Endometrial microvascular endothelial cells (primary cell): Measurements from ENCODE around the gene GGPS1. TPM values are rescaled to one million over a fixed set of nuclear protein-coding genes. Genes with fewer than 3 reads are reported as not detected.
"Not testable (repeated sequence)": the region's sequence is repeated elsewhere in the genome, so short reads cannot be mapped to it uniquely, and the experiment has no call there.

Source experiments
- in situ Hi-C: cut with HindIII; loops from 2 replicates; pipeline ENCODE4 v1.10.0; 2017; ENCODE audit warnings: low sequenced_read_pairs, low pct_unique_long_range_greater_than_20kb; ENCODE audit errors: inconsistent ontology term
- total RNA-seq: library from RNA; depleted of rRNA; stranded (reverse); fragments of >200 nt; gene quantifications from one replicate; pipeline ENCODE4 v1.2.3, GENCODE V29; 2015; ENCODE audit errors: inconsistent ontology term

The GGPS1 gene
- total RNA-seq, 1 donor from 2014 or later: 20.8 TPM

DNA sequence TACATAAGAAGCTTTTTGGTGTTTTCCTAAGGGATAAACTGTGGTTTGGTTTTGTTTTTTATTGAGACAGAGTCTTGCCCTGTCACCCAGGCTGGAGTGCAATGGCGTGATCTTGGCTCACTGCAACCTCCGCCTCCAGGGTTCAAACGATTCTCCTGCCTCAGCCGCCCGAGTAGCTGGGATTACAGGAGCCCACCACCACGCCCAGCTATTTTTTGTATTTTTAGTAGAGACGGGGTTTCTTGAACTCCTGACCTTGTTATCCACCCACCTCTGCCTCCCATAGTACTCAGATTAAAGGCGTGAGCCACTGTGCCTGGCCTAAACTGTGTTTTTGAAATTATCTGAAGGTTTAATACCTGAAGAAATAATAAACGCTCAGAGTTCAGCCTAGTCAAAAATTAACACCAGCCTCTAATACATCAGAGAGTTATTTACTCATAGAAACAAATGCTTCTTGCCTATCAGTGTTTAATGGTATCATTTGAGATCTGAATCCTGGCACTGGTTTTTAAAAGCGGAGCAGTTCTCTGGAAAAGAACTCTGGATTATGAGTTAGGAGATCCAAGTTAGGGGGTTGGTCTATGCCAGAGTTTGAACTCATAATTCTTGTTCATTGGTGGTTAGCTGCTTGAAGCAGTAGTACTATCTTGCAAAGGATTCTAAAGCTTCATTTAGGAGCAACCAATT is 29.1 kb upstream of the GGPS1 start:
- in situ Hi-C loops: no loop called here

- in situ Hi-C loops: no loop called here
Observed at GRCh38 chr1:235302143-235302542, 26.2 kb upstream of the GGPS1 start.

DNA sequence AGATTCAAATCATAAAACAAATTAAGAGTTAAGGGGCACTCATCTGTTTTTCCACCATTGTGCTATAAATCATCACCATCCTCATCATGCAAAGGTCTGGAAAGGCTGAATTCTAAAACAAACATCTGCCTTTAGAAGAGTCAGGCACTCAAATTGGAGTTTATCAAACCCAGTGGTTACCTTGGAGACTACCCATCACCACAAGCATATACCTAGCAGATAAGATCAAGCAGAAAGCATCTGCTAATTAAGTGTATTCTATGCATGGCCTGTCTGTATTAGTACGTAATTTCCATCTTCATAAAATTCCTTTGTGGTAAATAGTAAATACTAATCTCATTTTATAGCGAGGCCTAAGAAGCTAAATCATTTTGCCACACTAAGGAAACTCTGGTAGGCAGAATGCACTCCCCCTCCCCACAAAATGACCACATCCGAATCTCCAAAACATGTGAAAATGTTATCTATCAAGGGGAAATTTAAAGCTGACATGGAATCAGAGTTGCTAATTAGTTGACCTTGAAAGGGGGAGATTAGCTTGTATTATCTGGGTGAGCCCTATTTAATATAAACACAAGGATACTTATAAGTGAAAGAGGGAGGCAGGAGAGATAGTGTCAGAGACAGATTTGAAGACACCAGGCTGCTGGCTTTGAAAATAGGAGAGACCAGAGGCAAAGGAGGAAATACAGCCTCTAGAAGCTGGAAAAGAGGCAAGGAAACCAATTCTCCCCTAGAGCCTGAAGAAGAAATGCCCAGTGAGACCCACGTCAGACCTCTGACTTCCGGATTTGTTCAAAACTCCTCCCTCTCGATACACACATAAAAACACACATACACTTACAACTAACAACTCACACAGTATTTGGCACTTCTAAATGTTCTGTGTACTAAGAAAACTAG is 23.6 kb upstream of the GGPS1 start:
- in situ Hi-C loops: no loop called here

- in situ Hi-C loops: no loop called here
Observed at GRCh38 chr1:235307158-235308124, 20.9 kb upstream of the GGPS1 start.

DNA sequence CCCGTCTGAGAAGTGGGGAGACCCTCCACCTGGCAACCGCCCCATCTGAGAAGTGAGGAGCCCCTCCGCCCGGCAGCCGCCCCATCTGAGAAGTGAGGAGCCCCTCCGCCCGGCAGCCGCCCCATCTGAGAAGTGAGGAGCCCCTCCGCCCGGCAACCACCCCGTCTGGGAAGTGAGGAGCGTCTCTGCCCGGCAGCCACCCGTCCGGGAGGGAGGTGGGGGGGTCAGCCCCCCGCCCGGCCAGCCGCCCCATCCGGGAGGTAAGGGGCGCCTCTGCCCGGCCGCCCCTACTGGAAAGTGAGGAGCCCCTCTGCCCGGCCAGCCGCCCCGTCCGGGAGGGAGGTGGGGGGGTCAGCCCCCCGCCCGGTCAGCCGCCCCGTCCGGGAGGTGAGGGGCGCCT is 19.2 kb upstream of the GGPS1 start:
- in situ Hi-C loops: not testable (repeated sequence)

DNA sequence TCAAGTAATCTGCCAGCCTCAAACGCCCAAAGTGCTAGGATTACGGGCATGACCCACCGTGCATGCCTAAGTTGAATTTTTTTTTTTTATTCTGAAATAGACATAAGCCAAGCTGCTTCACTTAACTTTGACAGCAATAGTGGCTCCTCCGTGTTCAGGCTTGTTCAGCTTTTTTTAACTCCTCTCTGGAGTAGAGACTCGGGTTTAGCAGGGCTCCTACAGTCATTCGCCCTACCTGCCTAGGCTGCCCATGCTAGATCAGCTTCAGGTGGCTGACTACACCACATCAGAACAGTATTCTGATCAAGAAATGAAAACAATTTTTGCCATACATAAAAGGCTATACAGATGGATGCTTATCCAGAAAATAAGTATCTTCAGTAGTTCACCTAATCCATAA is 15.1 kb upstream of the GGPS1 start:
- in situ Hi-C loops: no loop called here

- in situ Hi-C loops: no loop called here
Observed at GRCh38 chr1:235313931-235314678, 14.3 kb upstream of the GGPS1 start.

GRCh38 chr1:235315173-235315572 is 13.2 kb upstream of the GGPS1 start:
- in situ Hi-C loops: no loop called here

DNA sequence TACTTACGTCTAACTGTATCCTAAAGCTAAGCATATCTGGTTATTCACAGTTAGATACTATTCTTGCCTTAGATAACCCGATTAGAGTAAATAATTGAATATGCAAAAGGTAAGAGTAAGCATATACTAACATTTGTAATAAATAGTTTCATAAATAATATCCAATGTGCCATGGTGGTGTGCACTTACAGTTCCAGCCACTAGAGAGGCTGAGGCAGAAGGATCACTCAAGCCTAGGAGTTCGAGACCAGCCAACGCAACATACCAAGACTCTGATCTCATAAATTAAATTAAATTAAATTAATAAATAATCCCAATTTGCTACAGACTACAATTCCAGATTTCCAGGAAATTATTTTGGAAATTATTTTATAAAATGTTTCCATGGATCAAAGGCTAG is 12.6 kb upstream of the GGPS1 start:
- in situ Hi-C loops: no loop called here

GRCh38 chr1:235317168-235317567 is 11.2 kb upstream of the GGPS1 start:
- in situ Hi-C loops: no loop called here

DNA sequence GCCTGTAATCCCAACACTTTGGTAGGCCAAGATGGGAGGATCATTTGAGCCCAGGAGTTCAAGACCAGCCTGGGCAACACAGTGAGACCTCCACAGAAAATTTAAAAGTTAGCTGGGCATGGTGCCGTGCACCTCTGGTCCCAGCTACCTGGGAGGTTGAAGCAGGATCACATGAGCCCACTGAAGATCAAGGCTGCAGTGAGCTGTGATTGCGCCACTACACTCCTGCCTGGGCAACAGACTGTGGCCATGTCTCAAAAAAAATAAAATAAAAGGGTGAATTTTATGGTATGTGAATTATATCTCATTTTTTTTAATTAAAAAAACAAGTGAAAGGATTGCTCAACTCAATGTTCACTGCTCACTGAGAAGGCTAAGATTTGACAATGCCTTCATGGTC is 9.1 kb upstream of the GGPS1 start:
- in situ Hi-C loops: no loop called here

- in situ Hi-C loops: no loop called here
Observed at GRCh38 chr1:235320521-235321179, 7.7 kb upstream of the GGPS1 start.

GRCh38 chr1:235324296-235324695 is 4.1 kb upstream of the GGPS1 start:
- in situ Hi-C loops: no loop called here

DNA sequence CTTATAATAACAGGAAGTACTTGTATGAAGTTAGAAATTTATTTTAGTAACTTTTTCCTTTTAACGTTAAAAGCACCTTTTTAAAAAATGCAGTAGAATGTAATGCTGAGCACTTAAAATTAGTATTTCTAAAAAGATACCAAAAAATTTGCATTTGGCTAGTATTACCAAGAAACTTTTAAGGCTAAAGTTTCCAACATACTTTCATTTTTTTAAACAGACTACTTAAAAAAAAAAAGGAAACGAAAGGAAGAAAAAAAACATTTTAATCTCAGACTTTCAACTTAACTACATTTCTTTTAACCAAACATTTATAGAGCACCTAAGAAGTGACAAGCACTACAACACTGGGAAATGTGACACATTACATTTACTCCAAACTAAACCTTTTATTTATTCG is 3.2 kb upstream of the GGPS1 start:
- in situ Hi-C loops: no loop called here

GRCh38 chr1:235325854-235326253 is 2.5 kb upstream of the GGPS1 start:
- in situ Hi-C loops: no loop called here

GRCh38 chr1:235326719-235327558 is 1.4 kb upstream of the GGPS1 start:
- in situ Hi-C loops: no loop called here

- in situ Hi-C loops: no loop called here
Observed at GRCh38 chr1:235327559-235328270, 655 bp upstream of the GGPS1 start, which contains the start of gene ARID4B. TSS of gene ARID4B (minus strand) at chr1:235328179. CDS start at chr1:235326919, 1,260 bp downstream.
